Neural cell (in vitro differentiated cells): ENCODE data around the gene SULF2. TPM values are rescaled to one million over a fixed set of nuclear protein-coding genes. Genes with fewer than 3 reads are reported as not detected.

Experiments used
- H2AFZ ChIP-seq: fragments of 200-600, 300-800 bp; sonication (generic), shearing (Covaris generic); 2 replicates; pipeline ENCODE4 v1.6.0; 2014; ENCODE audit warnings: low read depth, mild to moderate bottlenecking, antibody characterized with exemption, low read length, moderate library complexity
- H3F3A ChIP-seq: fragments of 200-600 bp; shearing (Covaris generic); 2 replicates; pipeline ENCODE4 v1.6.1; 2016; ENCODE audit warnings: mild to moderate bottlenecking, moderate library complexity, mixed read lengths, antibody characterized with exemption, low read length; ENCODE audit not compliant: insufficient read depth, poor library complexity, severe bottlenecking
- H3K27ac ChIP-seq: fragments of 200-600, 300-800 bp; sonication (generic), shearing (Covaris generic); 2 replicates; pipeline ENCODE4 v1.5.1; 2014; ENCODE audit warnings: mild to moderate bottlenecking, low read length, moderate library complexity
- H3K27me3 ChIP-seq: fragments of 300-800, 200-600 bp; sonication (generic), shearing (Covaris generic); 2 replicates; pipeline ENCODE4 v1.6.0; 2014; ENCODE audit warnings: mild to moderate bottlenecking, low read depth, low read length, moderate library complexity; ENCODE audit not compliant: insufficient read depth
- H3K36me3 ChIP-seq: fragments of 300-800, 200-600 bp; sonication (generic), shearing (Covaris generic); 2 replicates; pipeline ENCODE4 v1.5.1; 2014; ENCODE audit warnings: mild to moderate bottlenecking, antibody characterized with exemption, low read length, moderate library complexity; ENCODE audit not compliant: insufficient read depth
- H3K4me2 ChIP-seq: fragments of 300-800, 200-600 bp; sonication (generic), shearing (Covaris generic); 2 replicates; pipeline ENCODE4 v1.6.0; 2014; ENCODE audit warnings: mild to moderate bottlenecking, low read length
- H3K4me3 ChIP-seq: fragments of 300-800, 200-600 bp; sonication (generic), shearing (Covaris generic); 2 replicates; pipeline ENCODE4 v1.5.1; 2014; ENCODE audit warnings: mild to moderate bottlenecking, low read length, moderate library complexity
- H3K79me2 ChIP-seq: fragments of 200-600 bp; shearing (Covaris generic); replicated peaks from 2 replicates; pipeline ENCODE4 v1.6.0; 2014; ENCODE audit warnings: mild to moderate bottlenecking, low read length, moderate library complexity; ENCODE audit not compliant: insufficient read depth
- H3K9ac ChIP-seq: fragments of 300-800, 200-600 bp; sonication (generic), shearing (Covaris generic); 2 replicates; pipeline ENCODE4 v1.6.1; 2016; ENCODE audit warnings: mild to moderate bottlenecking, low read length, mixed read lengths
- H3K9me2 ChIP-seq: fragments of 200-600 bp; shearing (Covaris generic); 2 replicates; pipeline ENCODE4 v1.6.1; 2016; ENCODE audit warnings: mild to moderate bottlenecking, low read length, mixed read lengths; ENCODE audit not compliant: insufficient read depth
- H3K9me3 ChIP-seq: fragments of 200-600, 300-800 bp; sonication (generic), shearing (Covaris generic); 2 replicates; pipeline ENCODE4 v1.6.1; 2016; ENCODE audit warnings: mild to moderate bottlenecking, mixed run types, low read length, moderate library complexity, mixed read lengths
- H4K20me1 ChIP-seq: fragments of 200-600 bp; shearing (Covaris generic); 2 replicates; pipeline ENCODE4 v1.6.1; 2016; ENCODE audit warnings: mild to moderate bottlenecking, mixed run types; ENCODE audit not compliant: insufficient read depth
- CTCF ChIP-seq: fragments of 450-650 bp; IDR thresholded peaks from 2 replicates; pipeline ENCODE4 v1.5.1; 2014; ENCODE audit warnings: antibody characterized with exemption, mild to moderate bottlenecking, moderate library complexity; ENCODE audit not compliant: poor library complexity, severe bottlenecking
- EP300 ChIP-seq: fragments of 450-650 bp; conservative IDR thresholded peaks from 2 replicates; pipeline ENCODE4 v1.6.1; 2014; ENCODE audit warnings: antibody characterized with exemption, mild to moderate bottlenecking, moderate library complexity; ENCODE audit not compliant: poor library complexity, severe bottlenecking
- EZH2 ChIP-seq: fragments of 200-600, 300-800 bp; shearing (Covaris generic), sonication (generic); IDR thresholded peaks from 2 replicates; pipeline ENCODE4 v1.6.1; 2014; ENCODE audit warnings: antibody characterized with exemption, low read length, borderline replicate concordance, mild to moderate bottlenecking; ENCODE audit not compliant: insufficient read depth, poor library complexity, severe bottlenecking
- MXI1 ChIP-seq: fragments of 450-650 bp; conservative IDR thresholded peaks from 2 replicates; pipeline ENCODE4 v1.6.1; 2014; ENCODE audit warnings: antibody characterized with exemption, mild to moderate bottlenecking; ENCODE audit not compliant: poor library complexity, severe bottlenecking
- POLR2AphosphoS5 ChIP-seq: IDR thresholded peaks from 2 replicates; pipeline ENCODE4 v1.6.1; 2012
- RAD21 ChIP-seq: fragments of 450-650 bp; conservative IDR thresholded peaks from 2 replicates; pipeline ENCODE4 v1.6.1; 2014; ENCODE audit warnings: antibody characterized with exemption, mild to moderate bottlenecking, moderate library complexity
- REST ChIP-seq: IDR thresholded peaks from 2 replicates; pipeline ENCODE4 v1.6.1; 2012; ENCODE audit warnings: borderline replicate concordance
- SMC3 ChIP-seq: fragments of 450-650 bp; conservative IDR thresholded peaks from 2 replicates; pipeline ENCODE4 v1.6.1; 2014; ENCODE audit warnings: antibody characterized with exemption, mild to moderate bottlenecking, moderate library complexity; ENCODE audit not compliant: poor library complexity
- TAF1 ChIP-seq: IDR thresholded peaks from 2 replicates; pipeline ENCODE4 v1.6.1; 2012; ENCODE audit warnings: low read depth
- polyA plus RNA-seq: library from polyadenylated mRNA; depleted of rRNA; stranded (reverse); fragments of >200 nt; gene quantifications from 2 replicates; pipeline ENCODE4 v1.2.3, GENCODE V29; 2014

Gene SULF2
- polyA plus RNA-seq, 1 donor from 2014 or later, result 30.0 TPM

GRCh38 chr20:47744803-47745202 lies 40.5 kb downstream of the SULF2 start:
- no peaks in the 10 kb centered on the region for H3K79me2 ChIP-seq

GRCh38 chr20:47743671-47744070 lies 41.6 kb downstream of the SULF2 start:
- H3K9ac ChIP-seq, result no peak overlapping the region
- H3F3A ChIP-seq, result no peaks in the 10 kb centered on the region
- no peaks in the 10 kb centered on the region for H3K27me3 ChIP-seq
- no peak overlapping the region for H3K27ac ChIP-seq
- H3K9me3 ChIP-seq, result no peaks in the 10 kb centered on the region
- H2AFZ ChIP-seq, result no peak overlapping the region
- no peaks in the 10 kb centered on the region for H3K79me2 ChIP-seq
- no peak overlapping the region for H3K4me2 ChIP-seq
- H4K20me1 ChIP-seq, result no peaks in the 10 kb centered on the region
- no peaks in the 10 kb centered on the region for H3K36me3 ChIP-seq
- no peaks in the 10 kb centered on the region for H3K9me2 ChIP-seq
- H3K4me3 ChIP-seq, result no peak overlapping the region
- TF ChIP-seq REST, result no peak
- TF ChIP-seq CTCF, result no peak
- TF ChIP-seq POLR2AphosphoS5, result no peak
- TF ChIP-seq TAF1, result no peak
- no peak for TF ChIP-seq EZH2
- no peak for TF ChIP-seq SMC3
- TF ChIP-seq RAD21, result no peak

More at GRCh38 chr20:47744803-47745202, 40.5 kb downstream of the SULF2 start:
- Histone ChIP-seq H4K20me1 (no peaks in the 10 kb centered on the region), H3F3A (no peaks in the 10 kb centered on the region), H3K36me3 (no peaks in the 10 kb centered on the region), H3K27ac (no peak overlapping the region), H3K27me3 (no peaks in the 10 kb centered on the region), H3K9me2 (no peaks in the 10 kb centered on the region), H3K9me3 (no peaks in the 10 kb centered on the region), H2AFZ (no peak overlapping the region), H3K4me2 (no peak overlapping the region), H3K9ac (no peak overlapping the region), H3K4me3 (no peak overlapping the region)
- no peak for TF ChIP-seq RAD21
- no peak for TF ChIP-seq EP300
- TF ChIP-seq TAF1, result no peak
- TF ChIP-seq EZH2, result no peak
- TF ChIP-seq CTCF, result no peak
- TF ChIP-seq REST, result no peak
- TF ChIP-seq MXI1, result no peak
- TF ChIP-seq POLR2AphosphoS5, result no peak
- TF ChIP-seq SMC3, result no peak
